GM12891 (cell line): ENCODE data around the gene NRG2.

Experiments used
- POLR2A ChIP-seq: IDR thresholded peaks from 2 replicates; pipeline ENCODE4 v1.6.1; 2011; ENCODE audit warnings: low read depth, low read length, control low read depth
- POLR2AphosphoS5 ChIP-seq: IDR thresholded peaks from 2 replicates; pipeline ENCODE4 v1.6.1; 2011; ENCODE audit warnings: low read depth, low read length, control low read depth
- POU2F2 ChIP-seq: IDR thresholded peaks from 2 replicates; pipeline ENCODE4 v1.6.1; 2011; ENCODE audit warnings: low read depth, mild to moderate bottlenecking, control low read depth, low read length, moderate library complexity
- SPI1 ChIP-seq: IDR thresholded peaks from 2 replicates; pipeline ENCODE4 v1.6.1; 2011; ENCODE audit warnings: low read depth, low read length, control low read depth
- TAF1 ChIP-seq: IDR thresholded peaks from 2 replicates; pipeline ENCODE4 v1.6.1; 2011; ENCODE audit warnings: low read depth, low read length, control low read depth

- TF ChIP-seq TAF1 (no peak), SPI1 (no peak), POLR2A (no peak), POLR2AphosphoS5 (no peak), POU2F2 (no peak)
These were observed 118.5 kb downstream of the NRG2 start for GRCh38 chr5:139924294-139925215.
